ENCODE measurements around the gene AGBL1. TPM values are rescaled to one million over a fixed set of nuclear protein-coding genes. Genes with fewer than 3 reads are reported as not detected.

The AGBL1 gene
- total and polyA plus RNA-seq, 2 experiments from 2014 or later = 0.03 TPM; not detected in 1

GRCh38 chr15:86300390-86301125, 220.9 kb downstream of the AGBL1 start (continued):
- TF ChIP-seq, protein P1, sequence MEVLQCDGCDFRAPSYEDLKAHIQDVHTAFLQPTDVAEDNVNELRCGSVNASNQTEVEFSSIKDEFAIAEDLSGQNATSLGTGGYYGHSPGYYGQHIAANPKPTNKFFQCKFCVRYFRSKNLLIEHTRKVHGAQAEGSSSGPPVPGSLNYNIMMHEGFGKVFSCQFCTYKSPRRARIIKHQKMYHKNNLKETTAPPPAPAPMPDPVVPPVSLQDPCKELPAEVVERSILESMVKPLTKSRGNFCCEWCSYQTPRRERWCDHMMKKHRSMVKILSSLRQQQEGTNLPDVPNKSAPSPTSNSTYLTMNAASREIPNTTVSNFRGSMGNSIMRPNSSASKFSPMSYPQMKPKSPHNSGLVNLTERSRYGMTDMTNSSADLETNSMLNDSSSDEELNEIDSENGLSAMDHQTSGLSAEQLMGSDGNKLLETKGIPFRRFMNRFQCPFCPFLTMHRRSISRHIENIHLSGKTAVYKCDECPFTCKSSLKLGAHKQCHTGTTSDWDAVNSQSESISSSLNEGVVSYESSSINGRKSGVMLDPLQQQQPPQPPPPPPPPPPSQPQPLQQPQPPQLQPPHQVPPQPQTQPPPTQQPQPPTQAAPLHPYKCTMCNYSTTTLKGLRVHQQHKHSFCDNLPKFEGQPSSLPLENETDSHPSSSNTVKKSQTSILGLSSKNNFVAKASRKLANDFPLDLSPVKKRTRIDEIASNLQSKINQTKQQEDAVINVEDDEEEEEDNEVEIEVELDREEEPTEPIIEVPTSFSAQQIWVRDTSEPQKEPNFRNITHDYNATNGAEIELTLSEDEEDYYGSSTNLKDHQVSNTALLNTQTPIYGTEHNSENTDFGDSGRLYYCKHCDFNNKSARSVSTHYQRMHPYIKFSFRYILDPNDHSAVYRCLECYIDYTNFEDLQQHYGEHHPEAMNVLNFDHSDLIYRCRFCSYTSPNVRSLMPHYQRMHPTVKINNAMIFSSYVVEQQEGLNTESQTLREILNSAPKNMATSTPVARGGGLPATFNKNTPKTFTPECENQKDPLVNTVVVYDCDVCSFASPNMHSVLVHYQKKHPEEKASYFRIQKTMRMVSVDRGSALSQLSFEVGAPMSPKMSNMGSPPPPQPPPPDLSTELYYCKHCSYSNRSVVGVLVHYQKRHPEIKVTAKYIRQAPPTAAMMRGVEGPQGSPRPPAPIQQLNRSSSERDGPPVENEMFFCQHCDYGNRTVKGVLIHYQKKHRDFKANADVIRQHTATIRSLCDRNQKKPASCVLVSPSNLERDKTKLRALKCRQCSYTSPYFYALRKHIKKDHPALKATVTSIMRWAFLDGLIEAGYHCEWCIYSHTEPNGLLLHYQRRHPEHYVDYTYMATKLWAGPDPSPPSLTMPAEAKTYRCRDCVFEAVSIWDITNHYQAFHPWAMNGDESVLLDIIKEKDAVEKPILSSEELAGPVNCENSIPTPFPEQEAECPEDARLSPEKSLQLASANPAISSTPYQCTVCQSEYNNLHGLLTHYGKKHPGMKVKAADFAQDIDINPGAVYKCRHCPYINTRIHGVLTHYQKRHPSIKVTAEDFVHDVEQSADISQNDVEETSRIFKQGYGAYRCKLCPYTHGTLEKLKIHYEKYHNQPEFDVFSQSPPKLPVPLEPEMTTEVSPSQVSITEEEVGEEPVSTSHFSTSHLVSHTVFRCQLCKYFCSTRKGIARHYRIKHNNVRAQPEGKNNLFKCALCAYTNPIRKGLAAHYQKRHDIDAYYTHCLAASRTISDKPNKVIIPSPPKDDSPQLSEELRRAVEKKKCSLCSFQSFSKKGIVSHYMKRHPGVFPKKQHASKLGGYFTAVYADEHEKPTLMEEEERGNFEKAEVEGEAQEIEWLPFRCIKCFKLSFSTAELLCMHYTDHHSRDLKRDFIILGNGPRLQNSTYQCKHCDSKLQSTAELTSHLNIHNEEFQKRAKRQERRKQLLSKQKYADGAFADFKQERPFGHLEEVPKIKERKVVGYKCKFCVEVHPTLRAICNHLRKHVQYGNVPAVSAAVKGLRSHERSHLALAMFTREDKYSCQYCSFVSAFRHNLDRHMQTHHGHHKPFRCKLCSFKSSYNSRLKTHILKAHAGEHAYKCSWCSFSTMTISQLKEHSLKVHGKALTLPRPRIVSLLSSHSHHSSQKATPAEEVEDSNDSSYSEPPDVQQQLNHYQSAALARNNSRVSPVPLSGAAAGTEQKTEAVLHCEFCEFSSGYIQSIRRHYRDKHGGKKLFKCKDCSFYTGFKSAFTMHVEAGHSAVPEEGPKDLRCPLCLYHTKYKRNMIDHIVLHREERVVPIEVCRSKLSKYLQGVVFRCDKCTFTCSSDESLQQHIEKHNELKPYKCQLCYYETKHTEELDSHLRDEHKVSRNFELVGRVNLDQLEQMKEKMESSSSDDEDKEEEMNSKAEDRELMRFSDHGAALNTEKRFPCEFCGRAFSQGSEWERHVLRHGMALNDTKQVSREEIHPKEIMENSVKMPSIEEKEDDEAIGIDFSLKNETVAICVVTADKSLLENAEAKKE (CRISPR knock-in tag; IDR thresholded peaks at IDR 0.05) = no peak

DNA sequence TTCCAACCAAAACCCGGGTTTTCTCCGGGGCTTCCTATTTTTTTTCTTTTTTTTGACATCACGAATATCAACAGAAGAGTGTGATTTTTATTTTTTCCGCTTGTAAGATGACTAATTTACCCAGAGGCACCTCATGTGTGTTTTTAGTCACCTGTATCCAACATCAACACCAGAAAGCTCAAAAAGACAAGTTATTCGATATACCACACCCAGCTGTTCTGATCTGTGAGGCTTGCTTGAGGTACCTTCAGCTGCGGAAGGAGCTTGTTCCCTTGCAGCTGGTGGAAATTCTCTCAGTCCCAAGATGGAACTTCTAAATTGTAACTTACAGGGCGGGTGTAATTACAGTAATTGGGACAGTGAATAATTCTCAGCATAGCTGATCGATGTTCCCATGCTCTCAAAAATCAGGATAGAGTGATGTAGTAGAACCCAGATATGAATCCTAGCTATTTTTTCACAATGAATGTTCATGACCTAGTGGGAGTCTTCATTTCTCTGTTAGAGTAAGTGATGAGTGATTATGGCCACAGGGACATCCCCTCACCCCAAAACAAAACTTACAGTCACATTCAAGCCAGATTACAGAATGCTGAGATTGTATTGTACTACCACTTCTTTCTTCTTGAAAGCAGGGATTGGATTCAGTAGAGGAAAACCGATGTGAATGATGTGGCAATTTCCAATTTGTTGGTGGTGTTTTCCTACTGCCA, 232.1 kb downstream of the AGBL1 start:
- no peak overlapping the region for H3K4me3 Mint-ChIP-seq
- no peak overlapping the region for H3K27ac ChIP-seq (ENCODE audit: low read depth)
- H3K27ac Mint-ChIP-seq = no peak overlapping the region
- no peaks in the 10 kb centered on the region for H3F3A ChIP-seq (replicated peaks; ENCODE audit: low read depth)
- no peak overlapping the region for H3K4me3 ChIP-seq
- DNase-seq (ENCODE audit: low spot score) (no peak), ATAC-seq (no peak)
- peaks cover 7% of the 10 kb centered on the region; the same call in 1 of the 2 replicates for H3K4me1 ChIP-seq (ENCODE audit: insufficient read depth)
- peaks cover 6% of the 10 kb centered on the region for H3K4me1 Mint-ChIP-seq
- no peaks in the 10 kb centered on the region for H3K36me3 ChIP-seq (ENCODE audit: insufficient read depth)
- no peaks in the 10 kb centered on the region for H3K79me2 ChIP-seq (replicated peaks; ENCODE audit: insufficient read depth)
- H3K9me3 Mint-ChIP-seq = no peaks in the 10 kb centered on the region
- no peaks in the 10 kb centered on the region for H3K36me3 Mint-ChIP-seq (ENCODE audit: low read depth)
- H3K4me2 ChIP-seq = no peak overlapping the region
- H2AFZ ChIP-seq = no peak overlapping the region; the same call in 1 of the 2 replicates
- no peaks in the 10 kb centered on the region for H3K27me3 ChIP-seq (ENCODE audit: insufficient read depth)
- no peaks in the 10 kb centered on the region; the same call in 1 of the 2 replicates for H3K9me2 ChIP-seq (ENCODE audit: insufficient read depth)
- H4K20me1 ChIP-seq (replicated peaks; ENCODE audit: insufficient read depth) = no peaks in the 10 kb centered on the region
- no peaks in the 10 kb centered on the region for H3K27me3 Mint-ChIP-seq (ENCODE audit: insufficient read depth, low read depth, poor library complexity)
- TF ChIP-seq EZH2 (IDR thresholded peaks at IDR 0.05; ENCODE audit: low read depth, unreplicated experiment) (no peak), ZNF331 (CRISPR knock-in tag; IDR thresholded peaks at IDR 0.05; ENCODE audit: low read depth) (no peak), JUNB (IDR thresholded peaks at IDR 0.05; ENCODE audit: unreplicated experiment) (no peak), CREB1 (CRISPR knock-in tag; IDR thresholded peaks at IDR 0.05; ENCODE audit: low read depth) (no peak), POLR2AphosphoS5 (IDR thresholded peaks at IDR 0.05; ENCODE audit: low read depth) (no peak), ETS1 (IDR thresholded peaks at IDR 0.05) (no peak)
- TF ChIP-seq, protein P2, sequence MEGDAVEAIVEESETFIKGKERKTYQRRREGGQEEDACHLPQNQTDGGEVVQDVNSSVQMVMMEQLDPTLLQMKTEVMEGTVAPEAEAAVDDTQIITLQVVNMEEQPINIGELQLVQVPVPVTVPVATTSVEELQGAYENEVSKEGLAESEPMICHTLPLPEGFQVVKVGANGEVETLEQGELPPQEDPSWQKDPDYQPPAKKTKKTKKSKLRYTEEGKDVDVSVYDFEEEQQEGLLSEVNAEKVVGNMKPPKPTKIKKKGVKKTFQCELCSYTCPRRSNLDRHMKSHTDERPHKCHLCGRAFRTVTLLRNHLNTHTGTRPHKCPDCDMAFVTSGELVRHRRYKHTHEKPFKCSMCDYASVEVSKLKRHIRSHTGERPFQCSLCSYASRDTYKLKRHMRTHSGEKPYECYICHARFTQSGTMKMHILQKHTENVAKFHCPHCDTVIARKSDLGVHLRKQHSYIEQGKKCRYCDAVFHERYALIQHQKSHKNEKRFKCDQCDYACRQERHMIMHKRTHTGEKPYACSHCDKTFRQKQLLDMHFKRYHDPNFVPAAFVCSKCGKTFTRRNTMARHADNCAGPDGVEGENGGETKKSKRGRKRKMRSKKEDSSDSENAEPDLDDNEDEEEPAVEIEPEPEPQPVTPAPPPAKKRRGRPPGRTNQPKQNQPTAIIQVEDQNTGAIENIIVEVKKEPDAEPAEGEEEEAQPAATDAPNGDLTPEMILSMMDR (conservative IDR thresholded peaks at IDR 0.05; ENCODE audit: low read depth in 2 of 2) = no peak

All from GM23338 (cell line).